ENCODE data around the gene ELF1. TPM values are rescaled to one million over a fixed set of nuclear protein-coding genes. Genes with fewer than 3 reads are reported as not detected.

Gene ELF1
- total and polyA plus RNA-seq, 2 of the 8 experiments (the other 6 are each of a cell fraction or from before 2014, with no cell fraction given), result 5.6 to 18.2 TPM

DNA sequence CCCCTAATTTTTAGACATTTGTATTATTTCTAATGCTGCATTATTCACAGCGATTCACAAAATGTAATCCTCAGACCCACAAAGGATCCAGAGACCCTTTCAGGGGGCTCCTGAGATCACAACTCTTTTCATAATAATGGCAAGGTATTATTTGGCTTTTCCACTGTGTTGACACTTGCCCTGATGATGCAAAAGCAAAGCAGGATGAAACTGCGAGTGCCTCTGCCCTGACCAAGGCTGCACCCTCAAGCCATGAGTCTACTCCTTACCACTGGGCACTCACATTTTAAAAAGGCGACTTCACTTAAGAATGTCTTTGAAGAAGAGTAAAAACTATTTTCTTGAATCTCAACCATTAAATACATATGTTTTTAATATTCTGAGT is 11.4 kb downstream of the ELF1 start:
- ChIA-PET POLR2A (ENCODE audit: partially characterized antibody) (interaction anchor here (0.6 kb wide), 1 partner anchor 1890 kb away, joined by 3 read pairs; no protein-coding TSS in a partner anchor), CTCF (ENCODE audit: partially characterized antibody) (interaction anchor here (0.6 to 2.1 kb wide), 3 partner anchors 12 to 50 kb away, joined by 3 to 7 read pairs (median 3); partner anchors contain the start of gene ELF1)
- Histone ChIP-seq H2AFZ (ENCODE audit: low read length) (no peak overlapping the region), H4K91ac (replicated peaks; ENCODE audit: insufficient read length, low read length) (no peak overlapping the region), H4K20me1 (replicated peaks in 1 of 2; ENCODE audit: control insufficient read depth in 1 of 2, insufficient read depth in 2 of 2, low read length in 2 of 2) (no peaks in the 10 kb centered on the region), H3K23me2 (ENCODE audit: low read depth, low read length) (no peaks in the 10 kb centered on the region; the same call in 1 of the 2 replicates), H3K18ac (ENCODE audit: extremely low read depth, low read length) (no peak overlapping the region), H3K4me1 (replicated peaks in 1 of 4; ENCODE audit: control insufficient read depth in 3 of 4, insufficient read depth in 4 of 4, low read length in 3 of 4) (peaks cover 0 to 5% (median 0%) of the 10 kb centered on the region in 4 experiments; a peak in 3 of 7 replicates), H4K8ac (ENCODE audit: extremely low read depth, insufficient read depth, low read length) (no peak overlapping the region), H2BK120ac (replicated peaks; ENCODE audit: low read depth, low read length) (no peak overlapping the region), H2AK5ac (ENCODE audit: low read depth, low read length) (no peak overlapping the region), H3K9ac (replicated peaks in 1 of 4; ENCODE audit: extremely low read depth in 1 of 4, low read depth in 3 of 4, low read length in 3 of 4) (no peak overlapping the region), H3K14ac (ENCODE audit: insufficient read length) (no peak overlapping the region), H2BK15ac (ENCODE audit: low read length) (no peak overlapping the region), H3K9me3 (ENCODE audit: insufficient read depth in 2 of 2, low read depth in 1 of 2, low read length in 1 of 2) (no peaks in the 10 kb centered on the region), H2BK12ac (ENCODE audit: low read depth, low read length) (no peak overlapping the region), H3K27me3 (replicated peaks in 1 of 4; ENCODE audit: control insufficient read depth in 3 of 4, extremely low read depth in 1 of 4, insufficient read depth in 3 of 4, low read length in 3 of 4) (no peaks in the 10 kb centered on the region), H3K4me2 (ENCODE audit: insufficient read depth in 1 of 2, low read depth in 2 of 2, low read length in 2 of 2) (peak overlapping the region; percentile 13 to 21; a peak in 2 of 4 replicates), H3K79me1 (ENCODE audit: low read depth, low read length) (no peaks in the 10 kb centered on the region), H3K23ac (ENCODE audit: insufficient read length) (no peak overlapping the region), H3K36me3 (ENCODE audit: control insufficient read depth in 2 of 4, insufficient read depth in 4 of 4, low read length in 3 of 4) (no peaks in the 10 kb centered on the region), H3K56ac (replicated peaks; ENCODE audit: insufficient read length, low read depth, low read length) (no peak overlapping the region), H3K79me2 (ENCODE audit: control insufficient read depth in 1 of 2, insufficient read depth in 2 of 2, low read length in 2 of 2) (no peaks in the 10 kb centered on the region), H3K4me3 (ENCODE audit: extremely low read depth in 1 of 4, insufficient read depth in 2 of 4, low read depth in 3 of 4, low read length in 4 of 4) (no peak overlapping the region), H3K4ac (replicated peaks; ENCODE audit: insufficient read length, low read depth, low read length) (no peak overlapping the region), H2BK20ac (ENCODE audit: low read length) (no peak overlapping the region), H3K27ac (ENCODE audit: low read depth, low read length) (no peak overlapping the region), H4K5ac (ENCODE audit: insufficient read length, low read depth, low read length) (no peak overlapping the region), H2BK5ac (ENCODE audit: low read depth, low read length) (no peak overlapping the region)
- no peak for DNase-seq (ENCODE audit: low read depth in 1 of 2, low spot score in 2 of 2)
- peak; percentile 48 for FAIRE-seq
- WGBS, 2 experiments (ENCODE audit: extremely low coverage in 1 of 2, insufficient coverage in 1 of 2, insufficient read length in 1 of 2, insufficient replicate concordance in 2 of 2, low coverage in 1 of 2, low lambda C conversion rate in 2 of 2, missing lambda C conversion rate in 1 of 2), result 69% methylated on average over 3 of the region's 3 CpGs; no CpG with 5 or more reads in 1 of the 2 experiments
- TF ChIP-seq RBBP5 (IDR thresholded peaks at IDR 0.05; ENCODE audit: borderline replicate concordance, low read depth, low read length) (no peak), PHF8 (conservative IDR thresholded peaks at IDR 0.05; ENCODE audit: low read depth, low read length) (no peak), SIX5 (IDR thresholded peaks at IDR 0.05; ENCODE audit: low read depth, low read length) (no peak), ZNF274 (IDR thresholded peaks at IDR 0.05; ENCODE audit: borderline replicate concordance, extremely low read depth, low read length) (no peak), BACH1 (IDR thresholded peaks at IDR 0.05; ENCODE audit: low read length) (no peak), SP2 (IDR thresholded peaks at IDR 0.05; ENCODE audit: low read length) (no peak), EP300 (IDR thresholded peaks at IDR 0.05; ENCODE audit: borderline replicate concordance in 1 of 2, low read depth in 2 of 2, low read length in 2 of 2) (no peak), ASH2L (IDR thresholded peaks at IDR 0.05; ENCODE audit: low read length) (no peak)
